ENCODE measurements around the gene FHAD1. TPM values are rescaled to one million over a fixed set of nuclear protein-coding genes. Genes with fewer than 3 reads are reported as not detected.

The FHAD1 gene
- total RNA-seq, 1 donor from 2014 or later, result 0.21 TPM

GRCh38 chr1:15255582-15256149 is 8.6 kb downstream of the FHAD1 start:
- H3K27me3 ChIP-seq (ENCODE audit: control insufficient read depth, insufficient read depth, low read length), result no peaks in the 10 kb centered on the region

GRCh38 chr1:15256584-15256983 is 9.6 kb downstream of the FHAD1 start:
- H3K4me3 ChIP-seq (ENCODE audit: low read depth, low read length), result no peak overlapping the region
- H3K27me3 ChIP-seq (ENCODE audit: control insufficient read depth, insufficient read depth, low read length), result no peaks in the 10 kb centered on the region
- TF ChIP-seq CTCF (IDR thresholded peaks at IDR 0.05; ENCODE audit: insufficient read depth, low read length, poor library complexity, severe bottlenecking), result no peak
- H3K36me3 ChIP-seq (ENCODE audit: control insufficient read depth, insufficient read depth, low read length), result no peaks in the 10 kb centered on the region
- DNase-seq (ENCODE audit: low read depth), result no peak

More at GRCh38 chr1:15255582-15256149, 8.6 kb downstream of the FHAD1 start:
- DNase-seq (ENCODE audit: low read depth), result no peak
- Histone ChIP-seq H3K36me3 (ENCODE audit: control insufficient read depth, insufficient read depth, low read length) (no peaks in the 10 kb centered on the region), H3K4me3 (ENCODE audit: low read depth, low read length) (no peak overlapping the region)
- TF ChIP-seq CTCF (IDR thresholded peaks at IDR 0.05; ENCODE audit: insufficient read depth, low read length, poor library complexity, severe bottlenecking), result no peak

- Histone ChIP-seq H3K36me3 (ENCODE audit: control insufficient read depth, insufficient read depth, low read length) (no peaks in the 10 kb centered on the region), H3K4me3 (ENCODE audit: low read depth, low read length) (no peak overlapping the region), H3K27me3 (ENCODE audit: control insufficient read depth, insufficient read depth, low read length) (no peaks in the 10 kb centered on the region)
- TF ChIP-seq CTCF (IDR thresholded peaks at IDR 0.05; ENCODE audit: insufficient read depth, low read length, poor library complexity, severe bottlenecking), result no peak
- no peak for DNase-seq (ENCODE audit: low read depth)
Observed at GRCh38 chr1:15257309-15257708, 10.3 kb downstream of the FHAD1 start.

GRCh38 chr1:15258833-15259621 is 12.0 kb downstream of the FHAD1 start:
- no peak for DNase-seq (ENCODE audit: low read depth)
- Histone ChIP-seq H3K36me3 (ENCODE audit: control insufficient read depth, insufficient read depth, low read length) (no peaks in the 10 kb centered on the region), H3K27me3 (ENCODE audit: control insufficient read depth, insufficient read depth, low read length) (no peaks in the 10 kb centered on the region), H3K4me3 (ENCODE audit: low read depth, low read length) (no peak overlapping the region)
- no peak for TF ChIP-seq CTCF (IDR thresholded peaks at IDR 0.05; ENCODE audit: insufficient read depth, low read length, poor library complexity, severe bottlenecking)

GRCh38 chr1:15259622-15260007 is 12.6 kb downstream of the FHAD1 start:
- no peak for DNase-seq (ENCODE audit: low read depth)
- no peaks in the 10 kb centered on the region for H3K36me3 ChIP-seq (ENCODE audit: control insufficient read depth, insufficient read depth, low read length)
- no peak overlapping the region for H3K4me3 ChIP-seq (ENCODE audit: low read depth, low read length)
- no peak for TF ChIP-seq CTCF (IDR thresholded peaks at IDR 0.05; ENCODE audit: insufficient read depth, low read length, poor library complexity, severe bottlenecking)
- H3K27me3 ChIP-seq (ENCODE audit: control insufficient read depth, insufficient read depth, low read length), result no peaks in the 10 kb centered on the region
